Type B pancreatic cell (in vitro differentiated cells): ENCODE results near the gene SERPINB13. TPM values are rescaled to one million over a fixed set of nuclear protein-coding genes. Genes with fewer than 3 reads are reported as not detected.

Experiments used
- DNase-seq: peaks from one replicate; pipeline ENCODE4 v3.0.0; 2021; ENCODE audit warnings: mixed read lengths; ENCODE audit not compliant: unreplicated experiment; ENCODE audit errors: extremely low spot score
- H3K27ac Mint-ChIP-seq: 2 replicates; pipeline ENCODE4 v1.8.0; 2021; ENCODE audit warnings: mild to moderate bottlenecking, mixed read lengths
- H3K27me3 Mint-ChIP-seq: 2 replicates; pipeline ENCODE4 v1.8.0; 2021; ENCODE audit warnings: mixed read lengths
- H3K36me3 Mint-ChIP-seq: 2 replicates; pipeline ENCODE4 v1.8.0; 2021; ENCODE audit warnings: mixed read lengths
- H3K4me1 Mint-ChIP-seq: one replicate; pipeline ENCODE4 v1.8.0; 2021; ENCODE audit warnings: mixed read lengths; ENCODE audit not compliant: unreplicated experiment
- H3K4me3 Mint-ChIP-seq: 2 replicates; pipeline ENCODE4 v1.8.0; 2021; ENCODE audit warnings: mild to moderate bottlenecking, mixed read lengths
- H3K9me3 Mint-ChIP-seq: 2 replicates; pipeline ENCODE4 v1.8.0; 2021; ENCODE audit warnings: mixed read lengths
- total RNA-seq: library from RNA; stranded (reverse); gene quantifications from 2 replicates; pipeline ENCODE4 v1.2.1, GENCODE V29; 2021; ENCODE audit warnings: low replicate concordance
- TF ChIP-seq, protein P1 (sequence below): fragments of 200-600 bp; sonication (generic); conservative IDR thresholded peaks from 2 replicates; pipeline ENCODE4 v1.5.0; 2021; ENCODE audit warnings: antibody characterized with exemption, mild to moderate bottlenecking

SERPINB13 gene
- total RNA-seq, 1 donor from 2014 or later: 3.7 TPM

DNA sequence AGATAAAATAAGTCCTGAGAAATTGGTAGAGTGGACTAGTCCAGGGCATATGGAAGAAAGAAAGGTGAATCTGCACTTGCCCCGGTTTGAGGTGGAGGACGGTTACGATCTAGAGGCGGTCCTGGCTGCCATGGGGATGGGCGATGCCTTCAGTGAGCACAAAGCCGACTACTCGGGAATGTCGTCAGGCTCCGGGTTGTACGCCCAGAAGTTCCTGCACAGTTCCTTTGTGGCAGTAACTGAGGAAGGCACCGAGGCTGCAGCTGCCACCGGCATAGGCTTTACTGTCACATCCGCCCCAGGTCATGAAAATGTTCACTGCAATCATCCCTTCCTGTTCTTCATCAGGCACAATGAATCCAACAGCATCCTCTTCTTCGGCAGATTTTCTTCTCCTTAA is 9.8 kb downstream of the SERPINB13 start:
- no peaks in the 10 kb centered on the region for H3K36me3 Mint-ChIP-seq
- H3K4me3 Mint-ChIP-seq: no peak overlapping the region
- TF ChIP-seq, protein P1, sequence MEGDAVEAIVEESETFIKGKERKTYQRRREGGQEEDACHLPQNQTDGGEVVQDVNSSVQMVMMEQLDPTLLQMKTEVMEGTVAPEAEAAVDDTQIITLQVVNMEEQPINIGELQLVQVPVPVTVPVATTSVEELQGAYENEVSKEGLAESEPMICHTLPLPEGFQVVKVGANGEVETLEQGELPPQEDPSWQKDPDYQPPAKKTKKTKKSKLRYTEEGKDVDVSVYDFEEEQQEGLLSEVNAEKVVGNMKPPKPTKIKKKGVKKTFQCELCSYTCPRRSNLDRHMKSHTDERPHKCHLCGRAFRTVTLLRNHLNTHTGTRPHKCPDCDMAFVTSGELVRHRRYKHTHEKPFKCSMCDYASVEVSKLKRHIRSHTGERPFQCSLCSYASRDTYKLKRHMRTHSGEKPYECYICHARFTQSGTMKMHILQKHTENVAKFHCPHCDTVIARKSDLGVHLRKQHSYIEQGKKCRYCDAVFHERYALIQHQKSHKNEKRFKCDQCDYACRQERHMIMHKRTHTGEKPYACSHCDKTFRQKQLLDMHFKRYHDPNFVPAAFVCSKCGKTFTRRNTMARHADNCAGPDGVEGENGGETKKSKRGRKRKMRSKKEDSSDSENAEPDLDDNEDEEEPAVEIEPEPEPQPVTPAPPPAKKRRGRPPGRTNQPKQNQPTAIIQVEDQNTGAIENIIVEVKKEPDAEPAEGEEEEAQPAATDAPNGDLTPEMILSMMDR: no peak
- no peak overlapping the region for H3K27ac Mint-ChIP-seq
- DNase-seq: no peak
- H3K9me3 Mint-ChIP-seq: no peaks in the 10 kb centered on the region
- no peaks in the 10 kb centered on the region for H3K27me3 Mint-ChIP-seq
- no peaks in the 10 kb centered on the region for H3K4me1 Mint-ChIP-seq

DNA sequence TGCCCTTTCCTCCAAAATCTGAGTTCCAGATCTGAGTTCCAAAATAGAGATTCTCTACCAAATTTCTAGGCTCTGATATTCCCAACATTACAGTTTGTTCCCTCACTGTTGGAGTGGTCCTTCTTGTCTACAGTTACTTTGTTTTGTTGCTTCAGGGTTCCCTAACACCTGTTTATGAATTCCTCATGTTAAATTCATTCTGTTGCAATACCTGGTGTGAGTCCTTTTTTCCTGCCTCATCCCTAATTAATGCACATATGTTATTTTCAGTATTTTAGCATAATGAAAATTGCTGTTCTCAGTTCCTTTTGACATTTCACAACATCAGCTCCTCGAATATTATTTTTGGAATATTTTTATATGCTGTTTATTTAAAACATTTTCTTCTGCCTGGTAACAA is 16.2 kb downstream of the SERPINB13 start:
- Mint-ChIP-seq H3K4me3 (no peak overlapping the region), H3K9me3 (no peaks in the 10 kb centered on the region), H3K27ac (no peak overlapping the region), H3K36me3 (no peaks in the 10 kb centered on the region), H3K4me1 (no peaks in the 10 kb centered on the region), H3K27me3 (no peaks in the 10 kb centered on the region)
- TF ChIP-seq, protein P1: no peak
- no peak for DNase-seq

DNA sequence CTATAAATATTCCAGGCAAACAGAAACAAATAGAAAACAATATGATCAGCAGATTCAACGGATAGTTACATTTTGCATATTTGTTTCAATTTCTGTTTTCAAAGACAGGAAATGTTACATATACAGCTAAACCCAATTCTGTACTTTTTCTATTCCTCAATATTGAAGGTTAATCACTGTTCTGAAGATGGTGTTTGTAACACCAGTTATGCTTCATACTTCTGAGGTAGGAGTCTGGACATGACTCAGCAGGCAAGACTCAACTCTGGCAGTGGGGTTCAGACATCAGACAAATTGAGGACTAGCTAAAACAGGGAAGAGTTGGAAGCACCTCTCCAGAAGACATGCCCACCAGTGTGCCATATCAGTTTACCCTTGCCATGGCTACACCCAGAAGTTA is 16.6 kb downstream of the SERPINB13 start:
- Mint-ChIP-seq H3K27me3 (no peaks in the 10 kb centered on the region), H3K27ac (no peak overlapping the region)
- no peak for DNase-seq

DNA sequence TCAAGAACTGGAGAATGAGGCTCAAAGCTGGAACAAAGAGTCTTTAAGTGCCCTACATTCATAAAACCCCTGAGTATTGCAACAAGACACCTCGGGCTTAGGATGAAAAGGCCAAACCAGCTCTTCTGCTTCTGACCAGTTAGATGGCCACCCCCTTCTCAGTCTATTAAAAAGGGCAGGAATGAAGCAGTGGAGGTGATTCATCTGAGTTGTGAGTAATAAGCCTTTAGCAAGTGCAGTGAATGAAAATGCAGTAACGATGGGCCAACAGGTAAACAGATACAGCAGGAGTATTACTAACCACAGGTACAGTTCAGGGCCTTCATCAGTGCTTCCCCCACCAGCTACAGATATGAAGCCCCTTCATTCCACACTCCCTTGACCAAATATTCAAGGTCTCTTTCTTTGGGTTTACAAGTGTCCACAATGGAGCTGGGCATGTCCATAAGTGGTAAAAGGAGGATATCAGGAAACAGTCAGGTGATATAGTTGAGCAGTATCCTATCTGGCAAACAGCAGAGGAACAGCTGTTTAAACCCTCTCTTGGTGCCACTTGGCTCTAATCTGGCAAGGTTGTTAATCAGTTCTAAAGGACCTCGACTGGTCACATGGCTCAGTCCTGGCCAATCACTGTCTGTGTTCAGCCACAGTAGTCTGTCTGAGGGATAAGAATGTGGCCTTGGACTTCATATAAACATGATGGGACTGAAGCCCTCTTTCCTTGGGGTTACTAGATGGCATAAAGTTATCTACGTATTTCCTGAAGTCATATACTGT is 17.8 kb downstream of the SERPINB13 start:
- no peaks in the 10 kb centered on the region for H3K27me3 Mint-ChIP-seq
- no peaks in the 10 kb centered on the region for H3K36me3 Mint-ChIP-seq
- H3K4me1 Mint-ChIP-seq: no peaks in the 10 kb centered on the region
- H3K9me3 Mint-ChIP-seq: no peaks in the 10 kb centered on the region
- H3K27ac Mint-ChIP-seq: peak overlapping the region; percentile 70
- no peak overlapping the region for H3K4me3 Mint-ChIP-seq
- TF ChIP-seq, protein P1: no peak
- no peak for DNase-seq

More for the DNA sequence above, 16.6 kb downstream of the SERPINB13 start:
- TF ChIP-seq, protein P1: no peak
- Mint-ChIP-seq H3K4me3 (no peak overlapping the region), H3K4me1 (no peaks in the 10 kb centered on the region), H3K9me3 (no peaks in the 10 kb centered on the region), H3K36me3 (no peaks in the 10 kb centered on the region)

DNA sequence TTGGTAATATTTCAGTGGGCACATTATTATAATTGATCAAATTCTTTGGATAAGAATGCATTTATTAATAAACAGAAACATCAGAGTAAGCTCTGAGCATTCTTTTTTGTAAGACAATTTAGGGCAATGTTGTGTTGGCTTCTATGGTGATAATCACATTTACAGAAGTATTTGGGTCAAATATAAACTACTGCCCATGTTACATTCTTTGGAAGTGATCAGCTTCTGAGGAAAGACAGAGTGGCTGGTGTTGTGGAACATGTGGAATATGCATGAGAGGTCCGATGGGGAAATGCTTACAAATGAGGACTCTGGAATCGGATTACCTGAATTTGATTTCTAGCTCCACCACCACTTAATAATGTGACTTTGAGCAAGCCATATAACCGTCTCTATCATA is 19.4 kb downstream of the SERPINB13 start:
- no peak overlapping the region for H3K4me3 Mint-ChIP-seq
- H3K27me3 Mint-ChIP-seq: no peaks in the 10 kb centered on the region
- no peak overlapping the region for H3K27ac Mint-ChIP-seq
- H3K4me1 Mint-ChIP-seq: no peaks in the 10 kb centered on the region
- no peaks in the 10 kb centered on the region for H3K36me3 Mint-ChIP-seq
- H3K9me3 Mint-ChIP-seq: no peaks in the 10 kb centered on the region
- DNase-seq: no peak
- TF ChIP-seq, protein P1: no peak
